LNCAP (cell line): ENCODE data around the gene CTXN1.

Source experiments
- CTCF ChIP-seq: fragments of 450-650 bp; IDR thresholded peaks from 2 replicates; pipeline ENCODE4 v1.5.1; 2017; ENCODE audit warnings: mild to moderate bottlenecking

Gene CTXN1

GRCh38 chr19:7910321-7911161 is 15.4 kb downstream of the CTXN1 start:
- no peak for TF ChIP-seq CTCF

GRCh38 chr19:7909471-7910067 is 16.4 kb downstream of the CTXN1 start:
- no peak for TF ChIP-seq CTCF

DNA sequence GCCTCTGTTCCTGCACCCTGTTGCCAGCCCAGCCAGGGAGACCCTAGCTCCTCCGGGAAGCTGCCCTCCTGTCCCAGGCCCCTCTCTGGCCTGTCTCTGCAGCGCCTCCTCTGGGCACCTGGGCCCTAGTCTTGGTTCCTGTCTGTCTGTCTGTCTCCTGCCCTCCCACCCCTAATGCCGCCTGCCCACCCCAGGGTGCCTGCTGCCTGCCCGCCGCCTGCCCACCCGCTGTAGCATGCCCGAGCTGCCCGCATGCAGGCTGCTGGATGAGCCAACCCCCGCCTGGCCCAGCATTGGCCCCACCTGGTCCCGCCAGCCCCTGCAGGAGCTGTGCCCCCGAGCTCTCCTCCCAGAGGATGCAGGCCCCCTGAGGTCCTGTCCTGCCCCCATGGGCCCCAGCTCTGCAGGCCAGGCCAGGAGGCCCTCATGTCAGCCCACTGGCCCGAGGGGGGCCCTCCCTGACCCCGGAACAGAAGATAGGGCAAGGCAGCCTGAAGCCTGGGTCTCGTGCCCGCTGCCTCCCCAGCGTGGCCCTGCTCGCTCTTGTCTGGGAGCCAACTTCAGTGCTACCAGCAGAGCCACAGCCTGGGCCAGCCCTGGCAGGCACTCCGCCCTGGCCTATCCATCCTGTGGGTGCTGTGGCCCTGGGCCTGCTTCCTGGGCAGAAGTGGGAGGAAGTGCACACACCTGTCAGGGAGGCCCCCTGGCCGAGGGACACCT is 17.0 kb downstream of the CTXN1 start:
- no peak for TF ChIP-seq CTCF

DNA sequence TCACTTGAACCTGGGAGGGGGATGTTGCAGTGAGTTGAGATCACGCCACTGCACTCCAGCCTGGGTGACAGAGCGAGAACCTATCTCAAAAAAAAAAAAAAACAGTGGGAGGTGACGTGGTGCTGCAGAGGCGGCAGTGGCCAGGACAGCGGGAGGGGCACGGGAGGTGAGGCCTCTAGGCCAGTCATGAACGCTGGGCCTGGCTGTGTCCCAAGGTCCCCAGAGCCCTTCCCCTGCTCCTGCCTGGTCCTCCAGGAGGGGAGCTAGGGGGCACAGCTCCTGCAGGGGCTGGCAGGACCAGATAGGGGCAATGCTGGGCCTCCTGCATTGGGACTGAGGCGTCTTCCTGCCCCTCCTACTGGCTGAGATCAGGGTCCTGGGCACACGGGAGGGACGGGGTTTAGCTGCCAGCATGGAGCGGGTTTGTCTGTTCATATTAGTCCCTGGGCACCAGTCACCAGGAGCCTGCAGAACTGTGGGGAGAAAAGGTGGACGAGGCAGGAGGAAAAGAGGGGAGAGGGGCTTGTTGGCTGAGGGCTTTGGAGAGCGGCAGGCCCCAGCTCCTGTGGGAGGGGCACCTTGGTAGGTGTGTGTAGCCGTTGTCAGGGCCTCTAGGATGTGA is 17.7 kb downstream of the CTXN1 start:
- no peak for TF ChIP-seq CTCF

DNA sequence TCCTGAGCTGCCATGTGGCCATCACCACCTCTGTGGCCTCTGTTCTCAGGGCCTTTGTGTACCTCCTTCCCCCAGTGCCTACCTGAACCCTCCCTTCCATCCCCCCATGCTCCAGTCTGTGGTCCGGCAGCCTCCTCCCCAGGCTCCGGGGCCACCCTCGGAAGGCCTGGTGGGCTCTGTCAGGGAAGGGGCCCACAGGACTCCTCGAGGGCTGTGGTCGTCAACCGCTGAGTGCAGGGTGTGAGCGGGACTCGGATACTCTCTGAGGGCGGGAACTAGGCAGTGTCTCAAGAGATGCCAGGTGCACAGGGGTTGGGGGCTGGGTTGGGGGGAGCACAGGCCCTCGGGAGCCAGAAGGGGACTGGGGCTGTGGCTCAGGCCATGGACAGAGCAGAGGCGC is 18.4 kb downstream of the CTXN1 start:
- no peak for TF ChIP-seq CTCF

DNA sequence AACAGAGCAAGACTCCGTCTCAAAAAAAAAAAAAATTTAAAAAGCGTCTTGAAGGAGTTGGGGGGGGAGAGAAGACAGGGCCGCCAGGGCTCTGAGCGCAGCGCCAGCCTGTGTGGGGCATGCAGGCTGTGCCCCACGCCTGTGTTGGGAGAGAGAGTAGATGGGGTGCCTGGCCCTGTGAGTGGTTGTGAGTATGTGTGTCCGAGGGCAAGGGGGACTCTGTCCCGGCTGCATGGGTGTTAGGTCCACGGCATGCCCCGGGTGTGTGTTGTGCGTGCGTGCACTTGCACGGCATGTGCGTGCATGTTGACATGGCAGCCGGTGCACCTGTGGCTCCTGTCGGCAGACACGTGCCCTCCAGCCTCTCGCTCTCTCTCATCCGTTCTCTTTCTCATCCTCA is 18.8 kb downstream of the CTXN1 start:
- TF ChIP-seq CTCF = no peak

GRCh38 chr19:7905859-7906258 is 20.1 kb downstream of the CTXN1 start:
- no peak for TF ChIP-seq CTCF
